ENCODE measurements around the gene RXRG. TPM values are rescaled to one million over a fixed set of nuclear protein-coding genes. Genes with fewer than 3 reads are reported as not detected.

The RXRG gene
- total RNA-seq (1 to 10 TPM; 8.5 to 9.0 TPM), polyA plus RNA-seq (ENCODE audit: insufficient read length in 2 of 2) (10 to 100 TPM; 18.6 to 19.7 TPM)
- long read RNA-seq, donor 1, partial matches to known transcripts = 5 of 5 reads
- long read RNA-seq, donor 1, other reads (novel, unspliced or antisense) = 0 of 5 reads
- long read RNA-seq, donor 2 = 0 reads
- long read RNA-seq, donor 3, partial matches to known transcripts = 0 of 3 reads
- long read RNA-seq, donor 3, other reads (novel, unspliced or antisense) = 0 of 3 reads
- long read RNA-seq, donor 4, partial matches to known transcripts = 5 of 7 reads
- long read RNA-seq, donor 4, other reads (novel, unspliced or antisense) = 0 of 7 reads

DNA sequence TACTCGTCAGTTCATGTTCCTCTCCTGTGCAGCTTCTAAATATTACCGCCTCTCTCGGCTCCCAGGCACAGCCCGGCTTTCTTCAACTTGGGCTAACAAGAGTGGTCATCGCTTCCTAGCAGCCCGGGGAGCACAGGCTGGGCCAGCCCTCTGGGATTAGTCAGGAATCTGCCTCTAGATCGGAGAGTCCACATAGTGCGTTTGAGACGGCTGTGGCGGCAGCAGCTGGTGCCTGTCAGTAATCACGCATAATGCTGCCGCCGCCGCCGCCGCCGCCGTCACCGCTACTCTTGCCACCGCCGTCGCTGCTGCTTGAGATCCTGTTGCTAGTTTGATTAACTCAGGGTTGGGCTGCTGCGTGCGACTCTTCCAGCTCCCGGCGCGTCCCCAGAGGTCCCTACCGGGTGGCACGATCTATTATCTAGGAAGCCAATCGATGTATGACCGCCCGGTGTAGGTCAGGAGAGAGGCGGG lies at the start of gene RXRG:
Gene RXRG (minus strand): TSS at position 230 of the 474 bp plus-strand sequence. CDS start 233 bp downstream, outside the sequence.
- peaks cover 14% of the 10 kb centered on the region for H3K4me1 ChIP-seq (ENCODE audit: control insufficient read depth, insufficient read depth, low read length)
- peak in 2 of 6 donors; percentile 81 to 86 for DNase-seq (ENCODE audit: low read depth in 4 of 6, low spot score in 6 of 6)
- under 1% methylated on average over 31 of the region's 33 CpGs for WGBS (ENCODE audit: insufficient coverage)
- H3K27me3 ChIP-seq (ENCODE audit: control insufficient read depth, insufficient read depth, low read length) = peaks cover 2% of the 10 kb centered on the region
- peak within 1 kb of the TSS; percentile 26 for H3K27ac ChIP-seq (ENCODE audit: low read depth, low read length)
- no peaks in the 10 kb centered on the region for H3K36me3 ChIP-seq (ENCODE audit: control insufficient read depth, insufficient read depth, low read length)
- H3K9me3 ChIP-seq (ENCODE audit: control insufficient read depth, insufficient read depth, low read length) = no peaks in the 10 kb centered on the region
- peak within 1 kb of the TSS; percentile 51 for H3K4me3 ChIP-seq (ENCODE audit: low read depth, low read length)

DNA sequence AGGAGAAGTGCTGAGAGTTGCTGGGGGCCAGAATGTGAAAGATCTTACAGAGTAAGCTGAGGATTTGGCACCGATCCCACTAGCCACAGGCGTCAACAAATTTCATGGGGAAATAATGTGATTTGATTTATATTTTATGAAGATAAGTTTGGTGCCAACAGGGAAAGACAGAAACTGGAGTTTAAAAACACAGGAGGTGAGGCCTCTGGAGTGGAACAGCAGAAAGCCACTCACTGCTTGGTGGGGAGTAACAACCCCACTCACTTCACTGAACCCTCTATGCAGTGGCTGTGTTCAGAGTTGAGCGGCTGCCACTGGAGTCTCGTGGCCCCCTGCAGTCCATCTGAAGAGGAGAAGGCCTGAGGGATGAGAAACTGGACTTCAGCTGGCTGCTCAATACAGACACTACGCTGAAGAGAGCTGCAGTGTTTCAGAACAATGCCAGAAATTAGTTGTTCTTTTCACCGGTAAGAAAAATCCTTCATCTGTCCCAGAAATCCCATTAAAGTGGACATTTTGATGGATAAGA lies 48.0 kb upstream of the RXRG start:
- Histone ChIP-seq H3K36me3 (ENCODE audit: control insufficient read depth, insufficient read depth, low read length) (no peaks in the 10 kb centered on the region), H3K27ac (ENCODE audit: low read depth, low read length) (no peak overlapping the region), H3K27me3 (ENCODE audit: control insufficient read depth, insufficient read depth, low read length) (no peaks in the 10 kb centered on the region), H3K9me3 (ENCODE audit: control insufficient read depth, insufficient read depth, low read length) (no peaks in the 10 kb centered on the region), H3K4me1 (ENCODE audit: control insufficient read depth, insufficient read depth, low read length) (no peaks in the 10 kb centered on the region), H3K4me3 (ENCODE audit: low read depth, low read length) (no peak overlapping the region)
- 63% methylated on average over 4 of the region's 6 CpGs for WGBS (ENCODE audit: insufficient coverage)
- DNase-seq (ENCODE audit: low read depth in 4 of 6, low spot score in 6 of 6) = no peak

DNA sequence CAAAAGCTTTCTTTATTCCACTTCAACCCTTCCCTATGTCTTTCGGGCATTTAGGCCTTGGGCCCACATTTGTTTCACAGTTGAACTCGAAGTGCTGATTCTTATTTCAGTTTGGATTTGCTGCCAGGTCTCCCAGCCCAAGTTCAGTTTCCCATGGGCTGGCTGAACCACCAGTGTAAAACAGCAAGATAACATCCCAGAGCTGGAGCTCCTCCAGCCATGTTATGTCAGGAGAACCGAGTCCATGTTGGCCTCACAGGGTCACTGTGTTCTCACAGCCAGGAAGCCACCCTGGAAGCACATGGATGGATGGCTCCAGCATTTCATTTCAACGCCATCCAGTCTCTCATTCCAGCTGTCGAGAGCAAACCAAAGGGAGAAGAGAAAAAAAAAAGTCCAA lies 45.2 kb upstream of the RXRG start:
- WGBS (ENCODE audit: insufficient coverage) = 63% methylated on average over 3 of the region's 5 CpGs
- H3K4me3 ChIP-seq (ENCODE audit: low read depth, low read length) = no peak overlapping the region
- H3K36me3 ChIP-seq (ENCODE audit: control insufficient read depth, insufficient read depth, low read length) = no peaks in the 10 kb centered on the region
- no peak for DNase-seq (ENCODE audit: low read depth in 4 of 6, low spot score in 6 of 6)
- no peaks in the 10 kb centered on the region for H3K9me3 ChIP-seq (ENCODE audit: control insufficient read depth, insufficient read depth, low read length)
- no peaks in the 10 kb centered on the region for H3K27me3 ChIP-seq (ENCODE audit: control insufficient read depth, insufficient read depth, low read length)
- no peak overlapping the region for H3K27ac ChIP-seq (ENCODE audit: low read depth, low read length)
- H3K4me1 ChIP-seq (ENCODE audit: control insufficient read depth, insufficient read depth, low read length) = no peaks in the 10 kb centered on the region

DNA sequence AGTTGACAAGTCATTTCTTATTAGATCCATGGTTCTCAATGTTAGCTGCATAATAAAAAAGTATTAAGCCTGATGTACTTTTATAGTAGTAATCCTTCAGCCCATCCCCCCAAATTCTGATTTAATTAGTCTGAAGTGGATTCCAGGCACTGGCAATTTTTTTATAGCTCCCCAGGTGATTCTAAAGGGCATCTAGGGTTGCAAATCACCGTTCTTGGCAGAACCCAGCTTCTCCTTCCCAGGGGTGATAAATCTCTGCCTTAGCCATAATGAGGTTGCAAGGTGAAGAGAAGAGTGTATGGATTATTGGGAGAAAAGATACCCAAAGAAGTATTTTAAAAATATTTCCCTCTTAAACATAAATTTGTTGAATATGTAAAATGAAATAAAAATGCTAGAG lies 43.0 kb upstream of the RXRG start:
- H3K27me3 ChIP-seq (ENCODE audit: control insufficient read depth, insufficient read depth, low read length) = no peaks in the 10 kb centered on the region
- H3K4me1 ChIP-seq (ENCODE audit: control insufficient read depth, insufficient read depth, low read length) = no peaks in the 10 kb centered on the region
- WGBS (ENCODE audit: insufficient coverage) = no CpG with 5 or more reads among the region's 1 CpG
- no peaks in the 10 kb centered on the region for H3K9me3 ChIP-seq (ENCODE audit: control insufficient read depth, insufficient read depth, low read length)
- no peak overlapping the region for H3K27ac ChIP-seq (ENCODE audit: low read depth, low read length)
- H3K36me3 ChIP-seq (ENCODE audit: control insufficient read depth, insufficient read depth, low read length) = no peaks in the 10 kb centered on the region
- peak in 1 of 6 donors; percentile 60 for DNase-seq (ENCODE audit: low read depth in 4 of 6, low spot score in 6 of 6)
- no peak overlapping the region for H3K4me3 ChIP-seq (ENCODE audit: low read depth, low read length)

DNA sequence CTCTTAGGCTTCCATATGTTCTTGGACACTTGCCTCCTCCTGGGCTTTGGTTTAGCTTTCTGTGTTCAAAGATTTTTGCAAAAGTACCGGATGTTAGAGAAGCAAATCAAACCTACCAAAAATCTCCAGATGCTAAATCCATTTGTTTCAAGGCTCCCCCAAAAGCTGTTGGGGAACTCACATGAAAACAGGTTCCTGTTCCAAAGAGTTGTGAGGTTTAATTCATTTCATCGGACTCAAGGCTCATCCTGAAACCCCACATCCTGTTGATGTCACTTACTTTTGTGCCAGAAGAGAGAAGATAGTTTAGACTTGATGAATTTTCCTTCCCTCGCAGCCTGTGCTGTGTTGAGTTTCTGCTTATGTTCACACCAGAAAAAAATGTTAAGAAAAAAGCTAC lies 41.7 kb upstream of the RXRG start:
- no peaks in the 10 kb centered on the region for H3K36me3 ChIP-seq (ENCODE audit: control insufficient read depth, insufficient read depth, low read length)
- no peak overlapping the region for H3K27ac ChIP-seq (ENCODE audit: low read depth, low read length)
- no peak overlapping the region for H3K4me3 ChIP-seq (ENCODE audit: low read depth, low read length)
- H3K27me3 ChIP-seq (ENCODE audit: control insufficient read depth, insufficient read depth, low read length) = no peaks in the 10 kb centered on the region
- DNase-seq (ENCODE audit: low read depth in 4 of 6, low spot score in 6 of 6) = peak in 1 of 6 donors; percentile 36
- no peaks in the 10 kb centered on the region for H3K9me3 ChIP-seq (ENCODE audit: control insufficient read depth, insufficient read depth, low read length)
- WGBS (ENCODE audit: insufficient coverage) = no CpG with 5 or more reads among the region's 3 CpGs
- no peaks in the 10 kb centered on the region for H3K4me1 ChIP-seq (ENCODE audit: control insufficient read depth, insufficient read depth, low read length)

DNA sequence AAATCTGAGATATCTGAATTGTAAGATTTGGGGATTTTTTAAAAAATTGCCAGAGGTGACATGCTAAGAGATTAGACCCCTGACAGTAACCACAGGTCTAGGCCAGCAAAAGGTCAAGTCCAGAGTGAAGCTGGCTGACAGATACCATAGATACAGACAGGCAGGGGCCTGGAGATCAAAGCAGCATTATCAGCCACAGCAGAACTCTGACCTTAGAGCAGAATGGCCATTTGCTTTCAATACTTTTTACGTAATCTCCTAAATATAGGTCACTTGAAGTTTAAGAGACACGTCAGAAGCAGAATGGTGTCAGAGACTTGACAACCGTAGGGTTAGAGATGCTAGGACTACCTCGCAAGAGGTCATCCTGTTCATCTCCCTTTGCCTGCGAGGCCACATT lies 40.8 kb upstream of the RXRG start:
- no peaks in the 10 kb centered on the region for H3K36me3 ChIP-seq (ENCODE audit: control insufficient read depth, insufficient read depth, low read length)
- H3K9me3 ChIP-seq (ENCODE audit: control insufficient read depth, insufficient read depth, low read length) = no peaks in the 10 kb centered on the region
- H3K27ac ChIP-seq (ENCODE audit: low read depth, low read length) = no peak overlapping the region
- no peaks in the 10 kb centered on the region for H3K27me3 ChIP-seq (ENCODE audit: control insufficient read depth, insufficient read depth, low read length)
- 94% methylated on average over 4 of the region's 5 CpGs for WGBS (ENCODE audit: insufficient coverage)
- no peaks in the 10 kb centered on the region for H3K4me1 ChIP-seq (ENCODE audit: control insufficient read depth, insufficient read depth, low read length)
- H3K4me3 ChIP-seq (ENCODE audit: low read depth, low read length) = no peak overlapping the region
- no peak for DNase-seq (ENCODE audit: low read depth in 4 of 6, low spot score in 6 of 6)

DNA sequence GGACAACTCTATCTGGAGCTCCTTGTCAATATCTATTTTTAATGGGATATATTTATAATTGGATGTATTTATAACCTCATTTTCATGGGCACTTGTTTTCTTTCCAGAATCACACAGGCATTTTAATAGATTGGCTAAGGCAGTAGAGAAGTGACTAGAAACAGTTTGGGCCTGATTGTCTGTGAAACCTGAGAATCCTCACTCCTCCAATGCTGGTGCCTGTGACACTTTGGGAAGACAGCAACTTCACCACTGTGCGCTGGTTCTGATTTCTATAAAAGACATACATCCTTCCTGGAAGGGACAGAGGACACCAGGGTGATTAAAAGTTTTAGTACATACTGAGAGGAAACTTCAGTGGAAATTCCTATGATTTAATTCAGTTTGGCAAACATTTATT lies 39.6 kb upstream of the RXRG start:
- DNase-seq (ENCODE audit: low read depth in 4 of 6, low spot score in 6 of 6) = no peak
- H3K9me3 ChIP-seq (ENCODE audit: control insufficient read depth, insufficient read depth, low read length) = no peaks in the 10 kb centered on the region
- no peaks in the 10 kb centered on the region for H3K27me3 ChIP-seq (ENCODE audit: control insufficient read depth, insufficient read depth, low read length)
- WGBS (ENCODE audit: insufficient coverage) = no CpG with 5 or more reads among the region's 1 CpG
- H3K36me3 ChIP-seq (ENCODE audit: control insufficient read depth, insufficient read depth, low read length) = no peaks in the 10 kb centered on the region
- H3K27ac ChIP-seq (ENCODE audit: low read depth, low read length) = no peak overlapping the region
- no peaks in the 10 kb centered on the region for H3K4me1 ChIP-seq (ENCODE audit: control insufficient read depth, insufficient read depth, low read length)
- no peak overlapping the region for H3K4me3 ChIP-seq (ENCODE audit: low read depth, low read length)

DNA sequence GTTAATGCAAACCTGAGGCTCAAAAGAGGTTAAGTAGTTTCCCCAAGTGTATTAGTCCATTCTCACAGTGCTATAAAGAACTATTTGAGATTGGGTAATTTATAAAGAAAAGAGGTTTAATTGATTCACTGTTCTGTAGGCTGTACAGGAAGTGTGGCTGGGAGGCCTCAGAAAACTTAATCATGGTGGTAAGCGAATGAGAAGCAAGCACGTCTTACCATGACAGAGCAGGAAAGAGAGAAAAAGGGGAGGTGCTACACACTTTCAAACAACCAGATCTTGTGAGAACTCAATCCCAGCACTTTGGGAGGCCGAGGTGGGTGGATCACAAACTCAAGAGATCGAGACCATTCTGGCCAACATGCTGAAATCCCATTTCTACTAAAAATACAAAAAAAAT lies 38.5 kb upstream of the RXRG start:
- DNase-seq (ENCODE audit: low read depth in 4 of 6, low spot score in 6 of 6) = no peak
- no peaks in the 10 kb centered on the region for H3K36me3 ChIP-seq (ENCODE audit: control insufficient read depth, insufficient read depth, low read length)
- no peaks in the 10 kb centered on the region for H3K4me1 ChIP-seq (ENCODE audit: control insufficient read depth, insufficient read depth, low read length)
- H3K4me3 ChIP-seq (ENCODE audit: low read depth, low read length) = no peak overlapping the region
- H3K27ac ChIP-seq (ENCODE audit: low read depth, low read length) = no peak overlapping the region
- WGBS (ENCODE audit: insufficient coverage) = 86% methylated on average over 2 of the region's 4 CpGs
- H3K9me3 ChIP-seq (ENCODE audit: control insufficient read depth, insufficient read depth, low read length) = no peaks in the 10 kb centered on the region
- H3K27me3 ChIP-seq (ENCODE audit: control insufficient read depth, insufficient read depth, low read length) = no peaks in the 10 kb centered on the region

DNA sequence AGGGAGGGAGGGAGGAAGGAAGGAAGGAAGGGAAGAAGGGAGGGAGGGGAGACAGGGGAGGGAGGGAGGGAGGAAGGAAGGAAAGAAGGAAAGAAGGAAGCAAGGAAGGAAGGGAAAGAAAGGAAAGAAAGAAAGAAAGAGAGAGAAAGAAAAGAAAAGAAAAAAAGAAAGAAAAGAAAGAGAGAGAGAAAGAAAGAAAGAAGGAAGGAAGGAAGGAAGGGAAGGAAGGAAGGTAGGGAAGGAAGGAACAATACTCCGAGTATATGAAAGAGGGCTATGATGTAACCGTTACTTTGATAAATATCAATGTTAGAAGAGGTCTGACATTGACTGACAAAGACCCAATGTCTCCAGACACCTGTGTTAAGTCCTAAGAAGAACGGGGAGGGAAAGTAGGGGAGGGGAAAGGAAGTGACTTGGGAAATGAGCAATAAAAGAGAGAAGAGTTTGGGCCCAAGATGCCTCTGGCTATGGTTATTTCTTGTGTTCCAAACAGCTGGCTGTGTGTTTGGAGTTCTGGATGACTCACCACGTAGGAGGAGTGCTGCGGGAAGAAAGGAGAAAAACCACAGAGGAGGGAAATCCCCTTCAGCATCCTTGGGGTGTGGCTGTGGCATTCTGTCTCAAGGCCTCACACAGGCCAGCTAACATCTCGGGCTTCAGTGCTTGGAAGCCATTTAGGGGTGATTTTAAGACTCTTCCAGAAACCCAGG lies 37.0 kb upstream of the RXRG start:
- no peaks in the 10 kb centered on the region for H3K4me1 ChIP-seq (ENCODE audit: control insufficient read depth, insufficient read depth, low read length)
- H3K27ac ChIP-seq (ENCODE audit: low read depth, low read length) = no peak overlapping the region
- no peaks in the 10 kb centered on the region for H3K27me3 ChIP-seq (ENCODE audit: control insufficient read depth, insufficient read depth, low read length)
- WGBS (ENCODE audit: insufficient coverage) = 72% methylated on average over 5 of the region's 6 CpGs
- no peak for DNase-seq (ENCODE audit: low read depth in 4 of 6, low spot score in 6 of 6)
- no peak overlapping the region for H3K4me3 ChIP-seq (ENCODE audit: low read depth, low read length)
- H3K9me3 ChIP-seq (ENCODE audit: control insufficient read depth, insufficient read depth, low read length) = no peaks in the 10 kb centered on the region
- H3K36me3 ChIP-seq (ENCODE audit: control insufficient read depth, insufficient read depth, low read length) = no peaks in the 10 kb centered on the region

Measured in spinal cord (tissue), 10 donors.